Putamen (tissue), 1 donor: Measurements from ENCODE around the gene PRSS22.

Source experiments
- DNase-seq: peaks from one replicate; pipeline ENCODE4 v3.0.0-alpha.2; 2016; ENCODE audit warnings: low spot score

PRSS22 gene

DNA sequence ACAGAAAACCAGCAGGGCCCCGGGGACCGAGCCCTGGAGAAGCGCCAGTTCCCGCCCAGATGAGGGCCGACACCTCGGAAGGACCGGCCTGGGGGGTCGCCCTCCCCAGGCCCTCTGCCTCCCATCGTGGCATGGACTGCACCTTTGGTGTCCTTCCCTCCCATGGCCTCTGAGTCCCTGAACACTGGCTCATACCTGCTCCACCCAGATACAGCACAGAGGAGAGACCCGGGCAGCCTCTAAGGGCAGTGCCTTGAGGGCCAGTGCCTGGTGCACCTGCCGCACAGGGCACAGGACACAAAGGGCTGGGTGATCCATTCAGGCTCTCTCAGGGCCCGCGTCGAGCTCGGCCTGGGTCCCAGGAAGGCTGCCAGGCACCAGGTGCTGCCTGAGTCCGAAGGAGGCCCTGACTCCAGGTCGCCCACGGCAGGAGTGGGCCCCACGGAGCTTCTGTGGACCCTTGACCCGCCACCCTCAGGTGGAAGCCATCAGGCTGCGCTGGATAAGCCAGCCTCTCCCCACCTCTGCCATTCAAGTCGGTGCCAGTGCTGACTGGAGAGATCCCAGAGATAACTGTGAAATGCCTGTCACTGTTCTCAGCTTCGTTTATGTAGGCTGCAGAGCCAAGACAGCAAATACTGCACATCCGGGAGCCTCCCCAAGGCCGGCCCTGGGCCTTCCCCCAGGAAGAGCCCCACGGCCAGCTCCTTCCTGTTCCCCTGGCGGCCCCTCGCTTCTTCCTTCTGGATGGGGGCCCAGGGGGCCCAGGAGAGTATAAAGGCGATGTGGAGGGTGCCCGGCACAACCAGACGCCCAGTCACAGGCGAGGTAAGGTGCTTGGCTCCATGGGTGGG, 28.2 kb downstream of the PRSS22 start, which contains the start of gene ZG16B:
ZG16B (plus strand) TSS at position 803 of the 854 bp plus-strand sequence. CDS start 139 bp downstream, outside the sequence.
- no peak for DNase-seq

DNA sequence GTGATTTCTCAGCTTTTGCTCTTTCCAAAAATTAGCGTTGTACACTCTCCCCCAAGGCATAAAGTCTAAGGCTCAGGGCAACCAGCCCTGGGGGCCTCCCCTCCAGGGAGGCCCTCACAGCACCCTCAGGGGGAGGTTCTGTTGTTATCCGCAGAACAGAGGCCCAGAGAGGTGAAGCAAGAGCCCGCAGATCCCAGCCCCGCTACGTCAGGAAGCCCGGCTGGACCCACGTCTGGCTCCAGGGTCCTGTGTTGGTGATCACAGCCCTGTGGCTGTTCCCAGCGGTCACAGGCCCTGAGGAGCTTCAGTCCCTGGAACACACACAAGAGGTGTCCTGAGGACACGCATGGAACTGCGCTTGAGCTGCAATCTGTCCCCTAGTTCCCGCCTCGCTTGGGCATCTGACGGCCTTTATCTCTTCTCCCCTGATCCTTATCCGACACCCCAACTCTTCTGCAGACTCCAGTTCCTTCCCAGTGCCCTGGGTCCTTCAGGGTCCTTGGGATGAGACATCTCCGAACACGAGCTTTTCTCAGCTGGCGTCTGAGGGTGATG, 29.0 kb downstream of the PRSS22 start:
- DNase-seq, result no peak

DNA sequence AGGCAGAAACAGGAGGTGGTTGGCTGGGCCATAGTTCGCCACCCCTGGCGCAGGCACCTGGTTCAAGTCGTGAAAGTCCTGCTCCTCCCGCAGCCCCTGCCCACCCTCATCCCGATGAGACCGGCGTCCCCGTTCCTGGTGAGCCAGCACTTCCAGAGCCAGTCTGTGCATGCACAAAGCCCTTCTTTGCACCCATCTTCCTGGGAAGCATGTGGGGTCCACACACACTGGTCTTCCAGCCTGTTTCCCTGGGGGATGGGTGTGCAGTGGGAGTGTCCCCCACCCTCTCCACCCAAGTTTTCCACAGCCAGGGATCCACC, 29.5 kb downstream of the PRSS22 start:
- no peak for DNase-seq

DNA sequence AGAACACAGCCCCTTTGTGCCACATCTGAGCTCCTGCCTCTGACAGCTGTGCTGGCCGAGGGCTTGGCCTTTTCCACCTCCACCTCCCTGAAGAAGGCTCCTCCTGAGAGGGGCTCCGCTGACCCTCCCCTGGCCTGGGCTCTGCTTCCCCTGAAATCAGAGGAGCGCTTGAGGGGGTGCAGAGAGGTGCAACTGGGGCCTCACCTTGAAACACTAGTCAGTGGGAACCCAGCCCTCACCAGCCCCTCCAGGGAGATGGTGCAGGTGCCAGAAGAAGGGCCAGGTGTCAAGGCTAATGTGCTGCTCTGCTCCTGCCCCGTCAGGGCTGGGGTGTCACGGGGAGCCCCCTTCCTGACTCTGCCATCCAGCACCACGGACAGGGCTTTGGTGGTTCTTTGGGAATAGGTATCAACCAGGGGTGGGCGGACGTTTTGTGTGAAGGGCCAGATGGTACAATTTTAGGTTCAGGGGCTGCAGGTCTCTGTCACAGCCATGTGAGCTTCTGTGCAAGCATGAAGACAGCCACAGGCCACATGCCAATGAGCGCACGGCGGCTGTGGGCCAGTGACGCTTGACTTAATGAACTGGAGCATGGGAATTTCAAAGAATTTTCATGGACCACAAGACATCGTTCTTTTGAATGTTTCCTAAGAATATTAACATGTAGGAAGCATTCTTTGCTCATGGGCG, 30.0 kb downstream of the PRSS22 start:
- DNase-seq, result no peak

DNA sequence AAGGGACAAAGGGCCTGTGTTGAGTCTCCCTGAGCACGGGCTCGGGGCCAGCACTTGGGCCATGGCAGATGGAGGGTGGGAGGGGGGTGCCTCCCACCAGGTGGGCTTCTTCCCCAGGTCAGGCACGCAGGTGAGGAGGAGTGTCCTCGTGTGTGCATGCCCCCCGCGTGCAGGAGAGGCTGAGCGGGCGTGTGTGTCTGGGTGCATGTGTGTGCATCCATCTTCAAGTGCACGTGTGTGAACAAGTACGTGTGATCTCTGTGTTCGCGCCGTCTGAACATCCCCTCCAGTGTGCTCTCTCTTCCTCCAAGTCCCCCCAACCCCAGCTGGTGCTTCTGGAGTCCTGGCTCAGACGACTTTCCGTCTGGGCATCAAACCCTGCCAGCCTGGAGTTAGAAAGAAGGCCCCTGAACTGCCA, 30.6 kb downstream of the PRSS22 start:
- no peak for DNase-seq

DNA sequence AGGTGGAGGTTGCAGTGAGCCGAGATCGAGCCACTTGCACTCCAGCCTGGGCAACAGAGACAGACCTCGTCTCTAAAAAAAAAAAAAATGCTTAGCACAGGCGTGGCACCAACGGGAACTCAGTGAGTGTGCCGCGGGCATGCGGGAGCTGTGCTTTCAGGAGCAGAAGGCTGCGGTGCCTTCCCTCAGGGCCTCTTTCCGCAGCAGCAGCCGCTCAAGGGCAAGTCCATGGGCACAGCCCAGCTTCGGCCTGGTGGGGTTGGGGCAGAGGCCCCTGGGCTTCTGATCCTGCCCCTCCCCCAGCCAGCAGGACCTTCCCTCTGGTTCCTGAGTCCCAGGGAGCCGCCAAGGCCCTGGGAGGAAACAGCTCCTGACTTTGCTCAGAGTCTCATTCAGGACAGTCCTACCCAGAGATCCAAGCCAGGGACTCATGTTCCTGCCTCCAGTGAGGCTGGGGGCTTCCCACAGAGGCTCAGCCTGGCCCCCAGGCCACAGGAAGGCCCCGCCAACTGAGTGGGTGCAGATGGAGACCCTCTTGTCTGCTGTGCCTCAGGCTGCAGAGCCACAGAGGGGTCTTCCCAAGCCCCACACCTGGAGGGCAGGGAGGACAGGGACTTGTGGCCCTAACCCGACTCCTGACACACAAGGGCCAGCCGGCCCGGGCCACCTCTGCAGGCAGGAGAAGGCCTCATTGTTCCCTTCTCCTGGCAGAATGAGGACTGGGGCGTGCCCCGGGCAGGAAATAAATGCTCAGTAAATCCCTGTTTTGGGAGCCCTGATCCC, 31.2 kb downstream of the PRSS22 start:
- no peak for DNase-seq

DNA sequence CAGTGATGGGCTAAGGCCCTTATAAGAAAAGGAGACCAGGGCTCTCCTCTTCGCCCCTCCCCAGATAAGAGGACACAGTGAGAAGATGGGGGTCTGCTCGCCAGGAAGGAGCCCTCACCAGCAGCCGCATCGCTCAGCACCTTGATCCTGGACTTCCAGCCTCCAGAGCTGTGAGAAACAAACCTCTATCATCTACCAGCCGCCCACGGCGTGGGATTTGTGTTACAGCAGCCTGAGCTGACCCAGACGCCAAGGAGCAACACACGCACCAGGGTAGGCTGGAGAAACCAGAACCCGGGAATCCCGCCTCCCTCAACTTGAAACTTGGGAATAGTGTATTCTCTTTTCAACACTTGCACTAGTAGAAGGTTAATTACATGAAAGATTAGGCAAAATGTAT, 32.1 kb downstream of the PRSS22 start:
- DNase-seq, result no peak

DNA sequence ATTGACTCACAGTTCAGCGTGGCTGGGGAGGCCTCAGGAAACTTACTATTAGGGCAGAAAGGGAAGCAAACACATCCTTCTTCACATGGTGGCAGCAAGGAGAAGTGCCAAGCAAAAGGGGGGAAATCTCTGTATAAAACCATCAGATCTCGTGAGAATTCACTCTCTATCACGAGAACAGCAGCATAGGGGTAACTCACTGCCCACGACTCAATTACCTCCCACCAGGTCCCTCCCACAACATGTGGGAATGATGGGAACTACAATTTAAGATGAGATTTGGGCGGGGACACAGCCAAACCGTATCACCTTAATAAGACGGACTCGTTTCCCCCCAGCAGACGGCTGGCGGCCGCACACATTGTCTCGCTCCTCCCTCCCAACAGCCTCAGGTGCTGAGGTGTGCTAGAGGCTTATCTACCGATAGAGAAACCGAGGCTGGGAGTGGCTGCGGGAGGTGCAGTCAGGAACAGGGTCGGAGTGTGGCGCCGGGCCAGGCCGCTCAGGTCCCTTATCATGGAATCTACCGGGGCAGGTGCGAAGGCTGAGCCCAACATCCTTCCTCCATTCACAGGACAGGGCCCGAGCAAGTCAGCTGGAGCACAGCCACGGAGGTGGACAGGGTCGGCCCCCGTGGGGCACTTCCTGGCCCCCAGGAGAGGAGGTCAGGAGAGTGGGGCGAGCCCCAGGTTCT, 32.8 kb downstream of the PRSS22 start:
- no peak for DNase-seq

DNA sequence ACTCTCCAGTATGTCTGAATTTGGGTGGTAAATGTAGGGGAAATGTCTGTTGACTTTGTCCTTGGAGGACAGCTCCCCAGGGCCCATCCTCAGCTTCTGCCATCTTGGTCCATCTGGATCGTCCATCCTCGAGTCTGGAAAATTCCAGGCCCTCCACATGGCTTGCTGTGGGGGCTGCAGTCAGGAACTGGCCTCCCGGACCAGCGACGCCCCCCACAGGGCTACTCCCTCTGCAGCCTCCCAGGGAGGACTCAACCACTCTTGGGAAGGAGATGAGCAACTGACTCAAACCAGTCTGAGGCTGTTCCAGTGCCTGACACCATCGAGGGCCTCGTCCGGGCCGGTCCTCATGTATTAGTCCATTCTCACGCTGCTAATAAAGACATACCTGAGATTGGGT, 33.3 kb downstream of the PRSS22 start:
- DNase-seq, result no peak

DNA sequence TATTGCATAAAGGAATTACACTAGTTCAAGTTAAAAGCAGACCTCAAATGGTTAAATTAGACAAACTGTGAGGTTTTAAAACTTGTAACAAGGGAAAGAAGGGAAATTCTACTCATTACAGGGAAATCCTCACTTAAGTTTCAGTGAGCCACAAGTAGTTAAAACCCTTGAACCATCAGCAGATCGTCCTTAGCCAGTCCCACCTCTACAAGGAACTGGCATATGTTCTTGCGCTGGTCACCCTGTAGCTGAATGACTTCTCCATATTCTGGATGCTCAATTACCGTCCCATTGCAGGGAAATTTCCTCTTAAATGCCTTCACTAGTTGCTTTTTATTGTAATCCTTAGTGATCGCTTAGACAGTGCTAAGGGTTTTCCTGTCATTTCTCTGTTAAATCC, 35.5 kb downstream of the PRSS22 start:
- no peak for DNase-seq

DNA sequence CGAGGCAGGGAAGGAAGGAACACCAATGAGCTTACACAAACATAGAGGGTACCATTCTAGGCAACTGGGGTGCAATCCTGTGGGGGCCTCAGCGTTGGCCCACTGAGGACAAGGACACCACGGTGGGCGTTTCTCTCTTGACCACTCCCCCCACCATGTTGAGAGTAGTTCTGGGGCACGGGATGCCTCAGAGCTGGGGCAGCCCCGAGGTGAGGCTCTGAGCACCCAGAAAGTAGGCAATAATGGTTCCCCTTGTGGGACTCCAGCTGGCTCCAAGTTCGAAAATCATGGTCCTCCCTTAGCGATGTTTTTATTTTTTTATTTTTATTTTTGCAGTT, 35.8 kb downstream of the PRSS22 start:
- no peak for DNase-seq

DNA sequence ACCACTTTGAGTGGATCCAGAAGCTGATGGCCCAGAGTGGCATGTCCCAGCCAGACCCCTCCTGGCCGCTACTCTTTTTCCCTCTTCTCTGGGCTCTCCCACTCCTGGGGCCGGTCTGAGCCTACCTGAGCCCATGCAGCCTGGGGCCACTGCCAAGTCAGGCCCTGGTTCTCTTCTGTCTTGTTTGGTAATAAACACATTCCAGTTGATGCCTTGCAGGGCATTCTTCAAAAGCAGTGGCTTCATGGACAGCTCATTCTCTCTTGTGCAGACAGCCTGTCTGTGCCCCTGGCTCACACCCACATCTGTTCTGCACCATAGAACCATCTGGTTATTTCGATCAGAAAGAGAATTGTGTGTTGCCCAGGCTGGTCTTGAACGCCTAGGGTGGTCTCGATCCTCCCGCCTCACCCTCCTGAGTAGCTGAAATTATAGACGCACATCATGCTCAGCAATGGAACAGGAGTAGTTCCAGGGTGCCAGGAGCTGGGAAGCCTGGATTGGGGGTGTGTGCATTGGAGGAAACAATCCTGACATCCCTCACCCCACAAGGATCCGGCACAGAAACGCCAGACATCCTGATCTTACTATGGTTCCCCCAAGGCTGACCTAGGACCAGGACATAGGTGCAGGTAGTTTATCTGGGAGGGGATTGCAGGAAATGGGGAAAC, 36.3 kb downstream of the PRSS22 start:
- no peak for DNase-seq

DNA sequence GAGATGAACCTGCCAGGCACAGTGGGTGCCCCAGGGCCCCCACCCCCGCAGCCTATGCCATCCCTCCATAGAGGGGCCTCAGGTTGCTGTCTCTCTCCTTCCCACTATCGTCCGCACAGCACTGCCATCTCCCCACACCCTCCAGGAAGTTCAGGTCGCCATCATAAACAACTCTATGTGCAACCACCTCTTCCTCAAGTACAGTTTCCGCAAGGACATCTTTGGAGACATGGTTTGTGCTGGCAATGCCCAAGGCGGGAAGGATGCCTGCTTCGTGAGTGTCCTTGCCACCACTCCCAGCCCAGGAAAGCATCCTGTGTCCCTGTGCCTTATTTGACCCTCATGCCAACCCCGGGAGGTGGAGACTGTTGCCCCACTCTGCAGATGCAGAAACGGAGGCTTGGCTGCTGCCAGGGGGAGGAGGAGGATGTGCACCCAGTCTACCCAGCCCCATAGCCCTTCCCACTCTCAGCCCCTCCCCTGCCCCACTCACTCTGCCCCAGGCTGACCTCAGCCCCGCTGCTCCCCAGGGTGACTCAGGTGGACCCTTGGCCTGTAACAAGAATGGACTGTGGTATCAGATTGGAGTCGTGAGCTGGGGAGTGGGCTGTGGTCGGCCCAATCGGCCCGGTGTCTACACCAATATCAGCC, 37.0 kb downstream of the PRSS22 start:
- no peak for DNase-seq

DNA sequence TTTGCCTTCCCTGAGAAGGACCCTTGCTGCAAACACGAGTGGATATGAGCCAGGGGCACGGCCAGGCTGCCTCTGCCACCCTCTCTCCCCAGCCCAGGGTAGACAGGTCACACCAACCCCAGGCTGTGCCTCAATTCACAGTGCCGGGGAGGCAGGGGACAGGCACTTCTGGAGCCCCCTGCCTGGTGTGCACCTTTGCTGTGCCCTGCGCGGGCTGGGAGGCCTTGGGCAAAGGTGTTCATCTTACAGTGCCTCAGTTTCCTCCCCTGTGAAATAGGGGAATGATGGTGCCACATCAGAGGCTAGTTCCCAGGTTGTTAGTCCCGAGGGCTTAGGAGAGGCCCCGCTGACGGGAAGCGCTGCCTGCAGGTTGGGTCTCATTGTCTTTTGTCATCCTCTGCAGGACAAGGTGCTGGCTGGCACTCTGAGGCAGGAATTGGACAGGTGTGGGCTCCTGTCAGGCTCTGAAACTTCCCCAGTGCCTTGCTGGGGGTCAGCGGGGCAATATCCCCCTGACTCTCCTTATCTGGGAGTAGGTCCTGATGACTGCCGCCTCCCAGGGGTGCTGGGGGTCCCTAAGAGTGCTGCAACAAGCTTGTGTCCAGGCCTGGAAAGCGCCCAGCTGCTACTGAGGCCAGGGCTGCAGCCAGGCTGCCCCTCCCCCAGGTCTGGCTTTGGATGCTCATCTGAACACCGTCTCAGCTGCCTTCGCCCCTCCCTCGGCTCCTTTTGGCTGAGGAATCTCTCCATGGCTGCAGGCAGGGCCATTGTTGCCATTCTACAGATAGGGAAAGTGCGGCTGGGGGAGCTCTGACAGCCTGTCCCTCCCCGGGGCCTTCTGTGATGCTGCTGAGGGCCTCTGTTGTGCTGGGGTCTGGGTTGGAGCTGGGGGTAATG, 37.8 kb downstream of the PRSS22 start:
- no peak for DNase-seq

DNA sequence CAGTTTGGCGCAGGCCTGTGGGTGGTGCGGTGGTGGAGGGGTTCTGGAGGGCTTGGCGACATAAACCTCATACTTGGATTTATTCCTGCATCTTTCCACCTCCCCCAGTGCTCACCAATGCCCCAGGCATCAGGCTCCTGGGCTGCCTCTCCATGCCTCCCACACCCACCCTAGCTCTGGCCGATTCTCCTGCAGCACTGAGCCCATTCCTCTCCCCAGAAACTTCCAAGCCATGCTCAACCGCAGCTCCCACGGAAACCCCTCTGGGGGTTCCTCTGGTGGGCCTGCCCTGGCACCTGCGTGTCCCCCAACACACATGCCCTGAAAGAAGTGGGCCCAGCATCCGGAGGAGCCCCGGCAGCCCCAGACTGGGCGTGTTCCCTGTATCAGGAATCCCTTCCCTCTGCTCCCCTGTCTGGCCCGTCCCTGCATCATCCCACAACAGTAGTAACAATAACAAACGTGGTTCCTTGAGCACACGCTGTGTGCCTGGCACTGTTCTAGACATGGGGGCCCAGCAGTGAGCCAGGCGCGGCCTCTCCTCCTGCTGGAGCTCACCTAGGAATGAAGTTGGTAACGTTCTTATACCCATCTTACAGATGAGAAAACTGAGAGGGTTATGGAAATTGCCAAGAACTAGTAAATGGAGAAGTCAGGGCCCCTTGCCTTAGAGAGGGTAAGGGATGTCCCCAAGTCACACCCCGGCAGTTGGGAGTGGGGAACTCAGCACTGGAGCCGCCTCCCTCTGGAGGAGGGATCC, 38.6 kb downstream of the PRSS22 start:
- DNase-seq, result no peak

DNA sequence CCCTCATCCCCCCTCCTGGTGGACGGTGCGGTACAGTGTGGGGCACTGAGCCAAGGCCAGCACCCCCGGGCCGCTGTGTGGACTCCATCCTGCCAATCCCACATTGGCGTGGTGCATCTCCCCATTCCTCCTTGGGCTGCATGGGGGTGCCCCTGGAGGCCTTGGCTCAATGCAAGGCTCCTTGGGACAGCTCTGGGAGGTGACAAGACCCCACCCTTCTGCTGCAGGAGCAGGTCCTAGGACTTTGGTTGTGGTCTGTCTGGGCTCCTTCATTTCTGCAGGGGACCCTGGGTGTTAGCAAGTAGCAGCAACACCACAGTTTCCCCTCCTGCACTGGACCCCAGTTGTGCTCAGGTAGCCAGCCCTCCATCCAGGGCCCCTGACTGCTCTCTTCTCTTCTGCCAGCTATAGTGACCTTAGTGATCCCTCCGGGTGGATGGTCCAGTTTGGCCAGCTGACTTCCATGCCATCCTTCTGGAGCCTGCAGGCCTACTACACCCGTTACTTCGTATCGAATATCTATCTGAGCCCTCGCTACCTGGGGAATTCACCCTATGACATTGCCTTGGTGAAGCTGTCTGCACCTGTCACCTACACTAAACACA, 39.6 kb downstream of the PRSS22 start:
- no peak for DNase-seq

DNA sequence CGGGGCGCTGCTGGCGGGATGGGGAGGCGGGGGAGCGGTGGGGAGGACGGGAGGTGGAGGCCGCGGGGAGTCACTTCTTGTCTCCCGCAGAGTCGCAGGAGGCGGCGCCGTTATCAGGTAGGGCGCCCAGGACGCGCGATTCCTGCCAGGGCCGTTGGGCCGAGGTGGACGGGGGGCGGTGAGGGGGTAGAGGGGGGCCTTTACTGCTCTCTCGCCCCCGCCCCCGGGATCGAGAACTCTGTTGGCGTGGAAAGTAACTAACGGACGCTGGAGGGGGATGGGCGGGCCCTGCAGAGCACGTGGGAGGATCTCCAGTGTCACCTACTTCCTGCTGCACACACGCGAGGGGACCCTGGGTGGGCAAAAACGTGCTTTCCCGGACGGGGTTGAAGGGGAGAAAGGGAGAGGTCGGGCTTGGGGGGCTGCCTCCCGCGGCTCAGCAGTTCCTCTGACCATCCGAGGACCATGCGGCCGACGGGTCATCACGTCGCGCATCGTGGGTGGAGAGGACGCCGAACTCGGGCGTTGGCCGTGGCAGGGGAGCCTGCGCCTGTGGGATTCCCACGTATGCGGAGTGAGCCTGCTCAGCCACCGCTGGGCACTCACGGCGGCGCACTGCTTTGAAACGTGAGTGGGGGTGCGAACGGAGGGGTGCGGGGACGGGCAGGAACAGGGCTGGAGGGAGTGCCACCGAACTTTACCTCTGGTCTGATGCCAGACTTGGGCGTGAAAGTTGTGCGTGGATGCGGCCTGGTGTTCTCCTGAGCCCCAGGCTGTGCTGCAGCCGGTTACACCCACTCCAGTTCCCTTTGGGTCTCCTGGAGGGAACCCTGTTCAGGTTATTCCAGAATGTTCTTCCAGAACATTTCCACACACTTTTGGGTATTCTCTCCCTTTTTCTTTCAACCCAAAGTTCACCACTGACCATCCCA, 40.4 kb downstream of the PRSS22 start:
- no peak for DNase-seq
